Measurements from ENCODE around the gene LMX1A.

LMX1A gene

DNA sequence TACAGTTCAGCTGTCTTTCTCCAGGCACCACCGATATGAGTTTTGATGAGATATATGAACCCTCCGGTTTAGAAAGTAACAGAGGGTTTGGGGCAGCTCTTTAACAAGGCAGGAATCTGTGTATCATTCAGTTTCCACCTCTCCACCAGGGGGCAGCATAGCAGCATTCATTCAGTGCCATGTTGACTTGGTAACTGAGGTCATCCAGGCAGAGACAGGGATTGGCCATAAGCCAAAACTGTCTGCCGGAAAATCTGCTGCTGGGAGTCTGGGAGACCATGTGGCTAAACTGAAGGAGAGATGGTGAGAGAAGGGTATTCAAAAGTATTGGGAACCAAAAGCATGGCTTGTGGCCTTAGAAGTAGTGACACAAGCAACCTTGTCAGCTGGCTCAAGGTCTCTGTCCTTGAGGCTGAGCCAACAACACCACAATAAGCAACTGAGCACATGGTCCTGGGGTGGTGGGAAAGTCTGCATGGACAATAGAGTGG is 98.5 kb downstream of the LMX1A start:
- DNase-seq, result no peak

DNA sequence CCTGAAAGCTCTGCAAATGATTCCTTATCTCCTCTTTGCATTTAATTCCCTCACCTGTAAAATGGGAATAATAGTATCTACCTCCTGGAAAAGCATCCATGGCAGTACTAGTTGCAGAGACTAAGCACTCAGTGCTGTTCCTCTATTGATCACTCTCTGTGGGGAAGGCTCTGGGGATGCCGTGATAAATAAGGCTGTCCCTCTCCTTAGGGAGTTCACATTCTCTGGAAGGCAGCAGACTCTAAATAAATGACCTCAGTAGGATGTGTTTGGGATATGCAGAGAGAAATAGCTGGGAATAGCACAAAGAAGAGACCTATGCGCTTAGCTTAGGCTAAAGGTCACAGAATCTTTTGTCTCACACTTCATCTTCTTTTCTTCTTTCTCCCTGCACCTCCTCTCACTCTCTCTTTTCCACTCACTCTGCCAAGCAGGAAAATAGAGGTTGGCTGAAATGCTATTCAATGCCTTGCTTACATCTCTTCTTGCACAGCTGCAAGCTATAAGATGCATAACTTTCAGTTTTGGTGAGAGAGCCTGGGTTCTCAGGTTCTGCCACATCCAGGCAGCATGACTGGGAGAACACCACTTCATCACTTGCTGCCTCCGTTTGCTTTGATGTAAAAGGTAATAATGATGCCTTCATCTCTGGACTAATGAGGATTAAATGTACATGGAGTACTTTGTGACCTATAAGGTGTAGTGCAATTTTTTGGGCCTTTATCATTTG is 101.5 kb downstream of the LMX1A start:
- DNase-seq, result no peak

DNA sequence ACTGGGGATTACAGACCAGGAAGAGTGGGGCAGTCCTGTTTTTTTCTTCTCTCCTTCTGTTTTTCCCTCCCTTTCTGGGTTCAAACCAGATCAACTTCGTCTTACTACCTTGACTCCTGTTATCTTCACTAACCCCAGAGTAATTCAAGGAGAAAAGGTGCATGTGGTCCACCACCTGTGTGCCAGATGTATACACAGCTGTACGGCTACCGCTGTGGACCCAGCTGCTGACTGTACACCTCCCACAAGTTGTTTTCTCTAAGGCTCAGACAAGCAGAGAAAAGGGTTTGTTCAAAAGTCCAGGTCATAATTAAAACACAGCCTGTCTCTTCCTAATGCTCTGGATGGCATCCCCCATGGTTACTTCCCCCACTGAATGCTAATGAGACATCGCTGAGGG is 102.1 kb downstream of the LMX1A start:
- no peak for DNase-seq

DNA sequence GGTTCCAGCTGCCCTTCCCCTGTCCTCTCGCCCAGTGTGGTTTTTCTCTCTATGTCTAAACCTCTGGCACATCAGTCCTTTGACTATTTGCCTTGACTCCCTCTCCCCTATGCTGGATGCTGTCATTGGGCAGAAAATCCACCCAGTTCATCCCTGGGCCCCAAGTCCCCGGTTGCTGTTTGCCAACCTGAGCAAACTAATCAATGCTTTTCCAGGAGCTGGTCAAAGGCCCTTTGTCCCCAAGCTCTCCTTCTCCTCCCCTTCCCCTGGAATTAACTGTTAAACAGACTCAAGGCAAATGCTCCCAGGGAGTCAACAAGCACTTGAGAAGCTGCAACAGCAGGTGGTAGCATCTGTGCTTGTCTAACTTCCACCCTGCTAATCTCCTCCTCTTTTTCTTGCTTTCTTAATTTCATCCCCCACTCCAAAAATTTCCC is 102.7 kb downstream of the LMX1A start:
- no peak for DNase-seq

DNA sequence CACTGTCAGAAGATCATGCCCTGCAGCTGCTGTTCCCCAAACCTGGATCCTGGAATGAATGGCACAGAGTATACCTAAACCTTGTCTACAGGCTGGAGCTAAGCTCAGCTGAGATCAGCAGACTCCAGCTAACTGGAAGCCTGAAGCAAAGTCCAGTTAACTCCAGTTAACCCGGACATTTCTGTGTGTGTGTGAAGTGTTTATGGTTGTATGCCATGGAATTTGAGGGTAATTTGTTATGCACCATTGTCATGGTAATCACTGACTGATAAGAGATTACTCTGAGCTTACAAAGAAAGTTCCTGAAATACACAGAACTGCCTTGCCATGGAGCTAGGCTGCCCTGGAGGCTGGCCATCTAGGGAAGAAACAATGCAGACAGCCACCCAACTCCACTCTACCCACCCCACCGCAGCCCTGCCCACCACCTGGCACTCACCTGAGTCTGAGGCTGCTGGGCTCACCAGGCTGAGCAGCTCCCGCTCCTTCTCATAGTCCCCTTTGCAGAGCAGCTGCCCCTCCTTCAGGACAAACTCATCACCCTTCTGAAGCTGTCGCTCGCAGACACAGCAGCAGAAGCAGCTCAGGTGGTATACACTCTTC is 107.4 kb downstream of the LMX1A start:
- DNase-seq, result no peak

DNA sequence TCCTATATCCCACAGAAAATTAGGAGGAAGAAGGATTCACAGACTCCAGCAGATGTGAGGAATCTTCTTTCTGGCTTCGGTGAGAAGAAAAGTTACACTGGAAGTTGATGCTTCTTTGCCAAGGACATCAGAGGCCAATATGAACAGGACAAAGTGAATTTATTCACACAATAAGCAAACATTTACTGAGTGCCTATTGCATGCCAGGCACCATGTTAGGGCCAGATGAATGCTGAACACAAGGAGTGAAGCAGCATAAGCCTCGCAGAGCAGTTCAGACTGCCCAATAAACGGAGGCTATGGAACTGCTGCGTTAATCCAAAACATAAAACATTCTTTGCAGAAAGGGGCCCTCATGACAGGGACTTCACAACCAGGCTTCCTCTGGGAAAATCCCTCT is 114.6 kb downstream of the LMX1A start:
- no peak for DNase-seq

DNA sequence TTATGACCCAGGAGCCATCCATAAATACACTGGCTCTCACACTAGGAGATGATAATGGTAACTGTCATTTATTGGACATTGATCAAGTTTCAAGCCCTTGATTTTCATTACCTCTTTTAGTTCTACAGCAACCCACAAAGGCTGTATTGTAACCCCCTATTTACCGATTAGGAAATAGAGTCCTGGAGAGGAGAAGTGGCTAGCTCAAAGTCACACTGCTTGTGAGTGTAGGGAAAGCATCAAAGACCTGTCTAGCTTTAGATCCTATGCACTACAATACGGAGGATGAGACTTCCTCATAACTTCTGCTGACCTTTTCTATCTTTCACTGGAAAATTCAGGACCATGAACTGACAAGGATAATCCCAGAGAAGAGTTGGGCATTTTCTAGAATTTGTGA is 115.2 kb downstream of the LMX1A start:
- DNase-seq, result no peak

DNA sequence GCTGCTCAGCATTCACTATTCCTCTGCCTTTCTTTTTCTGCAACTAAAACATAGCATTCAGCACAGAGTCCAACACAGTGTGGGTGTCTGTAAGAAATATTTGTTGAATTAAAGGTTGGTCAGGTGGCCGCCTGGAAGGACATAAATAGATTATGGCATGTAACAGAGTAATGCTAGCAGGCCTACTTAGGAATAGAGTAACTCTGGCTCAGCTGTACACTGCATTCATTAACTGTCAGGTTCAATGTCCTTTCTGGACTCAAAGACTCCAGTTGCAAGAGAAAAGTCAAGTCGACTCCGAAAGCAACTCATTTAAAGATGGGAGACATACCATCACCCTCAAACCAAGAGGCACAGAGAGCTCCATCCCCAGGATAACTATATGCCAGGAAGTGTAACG is 116.0 kb downstream of the LMX1A start:
- no peak for DNase-seq

DNA sequence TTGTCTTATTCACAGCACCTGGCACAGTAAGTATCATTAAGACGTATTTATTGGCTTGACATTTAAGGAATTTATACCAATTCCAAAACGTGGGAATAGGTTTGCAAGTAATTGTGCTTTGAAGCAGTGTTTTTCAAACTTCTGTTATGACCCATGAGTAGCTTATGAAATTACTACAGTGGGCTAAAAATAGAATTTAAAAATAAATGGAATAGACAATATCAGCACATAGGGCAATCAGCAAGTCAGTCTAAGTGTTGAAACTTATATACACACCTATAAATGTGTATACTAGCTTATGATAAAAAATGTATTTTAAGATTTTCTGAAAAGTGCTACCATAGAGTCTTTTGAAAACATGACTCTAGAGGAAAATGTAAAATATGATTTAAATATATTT is 116.6 kb downstream of the LMX1A start:
- no peak for DNase-seq

DNA sequence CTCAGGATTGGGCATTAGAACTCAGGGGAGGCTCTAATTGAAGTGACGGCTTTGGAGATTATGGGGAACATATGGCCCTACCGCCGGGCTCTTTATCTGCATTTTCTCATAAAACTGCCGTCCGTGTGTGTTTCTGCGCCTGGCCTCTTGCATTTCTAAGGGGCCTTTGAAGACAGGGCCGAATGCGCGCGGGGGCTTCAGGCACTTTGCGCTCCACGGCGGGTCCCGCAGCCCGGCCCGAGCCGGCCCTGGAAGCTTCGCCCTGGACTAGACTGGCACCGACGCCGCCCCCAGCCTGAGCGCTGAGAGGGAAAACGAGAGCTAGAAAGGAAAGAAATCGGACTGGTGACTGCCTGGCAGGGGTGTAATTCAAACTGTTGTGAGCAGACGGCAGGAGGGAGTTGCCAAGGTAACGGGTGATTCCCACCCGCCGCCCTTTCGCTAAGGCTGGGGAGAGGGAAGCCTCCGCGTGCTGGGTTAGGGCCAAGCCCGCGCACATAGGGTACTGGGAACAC is 120.7 kb downstream of the LMX1A start:
- no peak for DNase-seq

DNA sequence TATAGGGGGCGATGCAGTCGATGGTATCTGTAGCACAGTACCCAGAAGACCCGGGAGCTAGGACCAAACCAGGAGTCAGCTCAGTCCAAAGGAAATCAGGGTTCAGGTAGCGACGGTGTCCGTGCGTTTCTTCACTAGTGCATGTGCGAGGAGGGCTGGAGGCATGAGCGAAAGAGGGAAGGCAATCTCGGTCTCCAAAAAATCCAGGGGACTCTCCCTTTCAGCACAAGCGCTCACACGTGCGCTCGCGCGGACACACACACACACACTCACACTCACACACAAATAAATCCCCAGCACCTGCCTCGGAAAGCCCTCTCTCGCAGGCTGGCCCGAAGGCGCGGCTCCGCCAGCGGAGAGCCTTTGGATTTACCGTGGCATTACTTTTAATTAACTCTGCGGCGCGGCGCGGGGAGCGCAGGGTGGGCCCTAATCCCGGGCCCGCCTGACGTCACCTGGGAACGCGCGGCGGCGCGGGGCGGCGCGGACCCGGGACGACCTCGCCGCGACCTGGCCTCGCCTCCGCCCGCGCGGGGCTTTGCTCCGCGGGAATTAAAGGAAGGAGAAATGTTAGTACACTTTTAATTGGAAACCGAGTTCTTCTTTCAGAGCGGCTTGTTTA is 121.2 kb downstream of the LMX1A start:
- DNase-seq, result no peak

DNA sequence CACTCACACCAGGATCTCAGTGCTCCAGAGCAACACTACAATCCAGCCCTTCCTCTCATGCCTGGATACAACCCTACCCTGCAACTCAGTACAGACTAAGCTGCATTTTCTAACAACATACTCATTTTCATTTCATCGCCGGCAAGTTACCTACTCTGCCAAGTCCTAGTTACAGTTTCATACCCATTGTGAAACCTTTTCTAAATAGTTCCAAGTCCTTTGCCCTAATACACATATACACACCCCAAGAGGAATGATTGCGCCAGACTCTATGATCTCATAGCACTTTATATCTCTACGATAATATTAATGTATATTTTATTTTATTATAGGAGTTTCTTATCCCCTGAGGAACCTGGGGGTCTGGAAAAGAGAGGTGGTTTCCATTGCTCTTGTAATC is 122.4 kb downstream of the LMX1A start:
- no peak for DNase-seq

DNA sequence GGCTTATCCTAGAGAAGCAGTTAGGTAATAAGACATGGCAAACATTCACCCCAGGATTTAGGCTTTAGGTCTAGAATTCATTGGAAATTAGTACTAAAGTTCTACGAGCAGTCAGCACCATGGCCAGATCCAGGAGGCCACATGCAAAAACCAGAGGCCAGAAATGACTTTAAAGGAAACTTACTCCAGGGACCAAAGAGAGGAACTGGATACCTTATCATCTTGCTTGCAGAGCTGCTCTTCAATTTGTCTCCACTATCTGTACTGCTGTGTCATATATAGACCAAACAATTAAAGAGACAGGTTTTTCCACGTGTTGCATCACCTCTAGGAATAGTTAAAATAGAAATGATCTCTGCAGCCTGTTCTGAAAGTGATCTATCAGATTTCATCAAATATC is 127.8 kb downstream of the LMX1A start:
- no peak for DNase-seq

DNA sequence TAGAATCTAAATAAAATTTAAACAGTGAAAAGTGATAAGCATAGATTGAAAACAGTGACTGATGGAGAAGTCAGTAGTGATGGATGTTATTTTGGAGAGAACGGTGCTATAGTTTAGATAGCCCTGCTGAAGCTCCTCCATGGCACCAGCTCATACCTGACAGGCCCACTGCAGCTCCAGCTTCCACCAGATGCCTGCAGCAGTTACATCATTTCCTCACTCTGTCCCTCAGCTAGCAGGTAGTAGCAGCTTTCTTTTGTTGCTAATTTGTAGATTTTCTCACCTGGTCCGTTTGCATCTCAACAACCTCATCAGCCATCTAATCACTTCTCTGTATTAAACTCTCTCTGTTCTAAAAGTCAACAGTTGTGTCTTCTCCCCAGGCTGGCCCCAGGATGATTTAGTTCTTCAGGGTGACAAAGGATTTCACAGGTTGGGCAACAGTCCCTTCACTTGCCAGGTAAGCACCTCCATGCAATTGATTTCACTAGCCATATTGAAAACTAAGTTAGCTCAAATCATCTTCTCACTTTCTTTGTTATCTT is 128.3 kb downstream of the LMX1A start:
- no peak for DNase-seq

DNA sequence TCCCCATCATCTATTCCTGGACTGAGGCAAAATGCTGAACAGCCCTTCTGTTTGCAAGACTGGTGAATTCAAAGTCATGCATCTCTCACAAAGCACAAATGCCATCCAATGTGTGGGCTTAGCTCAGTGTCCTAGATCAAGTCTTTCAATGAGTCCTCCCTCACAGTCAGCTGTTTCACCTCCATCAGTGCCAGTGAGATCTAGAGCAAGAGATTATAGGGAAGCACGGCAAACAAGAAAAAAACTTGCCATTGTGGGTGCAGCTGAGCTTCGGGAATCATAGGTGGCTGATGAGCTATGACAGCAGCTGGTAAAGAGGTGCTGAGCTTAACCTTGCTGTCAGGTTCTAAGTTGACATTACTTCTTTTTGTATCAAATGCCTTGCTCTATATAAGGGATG is 130.2 kb downstream of the LMX1A start:
- DNase-seq, result no peak

DNA sequence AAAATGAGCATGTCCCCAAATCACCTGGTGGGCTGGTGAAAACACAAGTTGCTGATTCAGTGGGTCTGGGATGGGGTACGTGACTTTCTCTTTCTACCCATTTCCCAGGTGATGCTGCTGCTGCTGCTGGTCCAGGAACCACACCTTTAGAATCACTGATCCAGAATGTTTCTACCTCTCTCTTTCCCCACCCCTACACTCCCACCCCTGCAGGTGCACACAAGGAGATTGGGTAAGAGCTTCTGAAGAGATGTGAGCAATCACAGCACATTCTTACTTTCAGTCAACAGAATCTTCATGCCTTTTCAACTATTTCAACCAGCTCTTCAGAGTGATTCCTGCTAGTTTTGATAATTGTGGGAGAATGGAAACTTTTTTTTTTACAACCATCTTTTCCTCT is 130.9 kb downstream of the LMX1A start:
- no peak for DNase-seq

DNA sequence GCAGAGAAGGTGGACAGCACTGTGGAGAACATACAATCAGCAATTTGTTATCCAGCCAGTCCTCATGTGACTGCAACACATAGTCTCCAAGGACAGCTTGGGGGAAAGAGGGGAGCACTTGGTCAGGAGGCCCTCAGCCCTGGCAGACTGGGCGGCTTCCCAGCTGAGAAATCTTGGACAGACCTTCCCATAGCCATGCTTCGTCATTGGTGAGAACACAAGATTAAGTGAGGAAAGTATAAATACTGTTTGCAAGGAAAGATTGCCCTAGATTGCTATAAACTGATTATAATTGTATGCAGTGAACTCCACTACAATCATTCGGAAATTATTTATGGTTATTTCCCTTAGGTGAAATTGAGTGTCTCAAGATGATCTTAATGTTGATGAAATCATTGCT is 131.5 kb downstream of the LMX1A start:
- no peak for DNase-seq

DNA sequence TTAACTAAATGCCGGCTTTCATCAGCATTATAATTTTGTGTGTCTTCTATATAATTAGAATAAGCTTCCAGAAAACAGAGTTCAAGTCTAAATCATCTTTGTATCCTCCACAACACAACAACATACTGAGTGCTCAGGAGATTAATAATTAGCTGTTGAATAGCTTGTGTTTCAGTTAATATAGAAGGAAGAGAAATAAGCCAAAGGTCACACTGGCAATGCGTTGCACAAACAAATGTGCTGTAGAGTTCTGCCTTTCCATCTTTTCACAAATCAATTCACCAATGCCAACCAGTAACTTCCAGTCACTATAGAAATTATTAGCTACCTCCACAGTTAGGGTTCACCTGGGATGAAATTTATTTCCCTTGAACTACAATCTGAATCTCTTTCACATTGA is 132.0 kb downstream of the LMX1A start:
- no peak for DNase-seq

DNA sequence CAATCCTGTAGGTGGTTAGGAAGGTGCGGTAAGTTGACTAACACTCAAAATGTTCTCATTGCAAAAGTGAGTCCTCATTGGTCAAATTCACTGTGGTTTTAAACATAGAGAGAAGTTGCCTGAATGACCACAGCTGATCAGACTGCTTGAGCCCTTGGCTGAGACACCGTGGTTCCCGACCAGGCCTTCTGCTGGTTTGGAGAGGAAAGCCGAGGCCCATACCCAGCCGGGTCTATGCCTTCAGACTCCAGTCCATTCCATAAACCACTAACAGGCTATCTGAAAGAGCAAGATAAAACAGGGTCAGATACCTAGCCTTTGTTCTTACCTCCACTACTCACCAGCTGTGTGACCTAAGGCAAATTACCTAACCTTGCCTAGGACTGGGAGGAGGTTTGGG is 133.9 kb downstream of the LMX1A start:
- DNase-seq, result no peak

DNA sequence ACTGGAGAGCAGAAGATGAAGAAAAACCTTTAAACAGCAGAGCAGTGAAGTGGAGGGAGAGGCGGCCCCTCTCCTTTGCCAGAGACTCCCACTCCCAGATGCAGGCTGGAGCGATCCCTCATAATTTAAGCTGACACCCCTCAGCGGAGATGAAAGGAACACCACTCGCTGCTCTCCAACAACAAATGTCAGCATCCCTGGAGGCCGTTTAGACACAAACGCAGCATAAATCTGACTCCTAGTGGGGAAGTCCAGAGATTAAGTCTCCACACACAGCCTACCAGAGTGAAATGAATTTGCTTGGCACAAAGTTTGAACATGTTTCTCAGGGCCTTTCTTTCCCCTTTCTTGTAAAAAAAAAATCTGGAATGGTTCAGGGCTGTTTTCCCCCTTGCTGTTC is 137.8 kb downstream of the LMX1A start:
- DNase-seq, result no peak

DNA sequence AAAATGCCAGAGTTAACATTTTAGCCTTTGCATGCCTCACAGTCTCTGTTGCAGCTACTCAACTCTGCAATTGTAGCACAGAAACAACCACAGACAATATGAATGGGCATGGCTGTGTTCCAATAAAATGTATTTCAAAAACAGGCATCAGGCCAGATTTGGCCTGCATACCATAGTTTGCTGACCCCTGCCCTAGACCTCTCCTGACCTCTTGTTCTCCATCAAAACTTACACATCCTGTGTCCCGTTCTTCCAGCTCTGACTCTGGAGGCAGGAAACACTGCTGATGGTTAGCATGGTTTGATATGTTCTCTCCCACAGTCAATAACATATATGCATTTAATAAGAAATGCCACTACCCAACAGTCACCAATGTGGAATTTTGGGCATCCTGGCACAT is 138.6 kb downstream of the LMX1A start:
- DNase-seq, result no peak

DNA sequence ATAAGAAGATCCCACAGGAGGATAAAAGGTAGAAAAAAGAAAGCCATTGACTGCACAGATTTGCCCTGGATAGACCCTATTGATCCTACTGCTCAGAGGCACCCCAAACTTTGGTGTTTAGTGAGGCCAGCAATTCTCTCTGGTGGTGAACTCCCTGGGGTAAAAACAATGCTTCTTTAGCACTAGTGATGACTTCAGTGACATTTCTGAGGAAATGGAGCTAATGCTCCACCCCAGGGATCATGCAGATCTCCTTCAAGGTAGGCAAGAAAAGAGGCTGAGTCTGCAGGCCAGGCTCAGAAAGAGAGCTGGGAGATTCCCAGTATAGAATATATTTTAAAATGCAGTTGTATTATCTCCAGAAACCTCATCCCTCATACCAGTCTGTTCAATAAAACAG is 140.3 kb downstream of the LMX1A start:
- DNase-seq, result no peak

DNA sequence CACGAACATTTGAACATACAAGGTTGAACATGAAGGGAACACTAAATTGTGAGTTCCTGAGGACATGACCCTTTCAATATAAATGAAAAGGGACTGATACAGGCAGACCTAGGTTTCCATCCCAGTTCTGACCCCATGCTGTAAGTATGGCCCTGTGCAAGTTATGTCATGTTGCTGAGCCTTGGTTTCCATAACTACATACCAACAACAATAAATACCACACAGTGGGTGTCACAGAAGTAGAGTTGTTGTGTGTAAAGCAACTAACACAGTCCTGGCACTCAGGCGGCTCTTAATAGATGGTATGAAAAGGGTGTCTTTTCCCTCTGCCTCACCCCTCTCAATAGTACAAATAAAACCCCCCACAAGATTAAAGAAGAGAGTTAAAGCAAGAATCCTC is 140.8 kb downstream of the LMX1A start:
- no peak for DNase-seq

DNA sequence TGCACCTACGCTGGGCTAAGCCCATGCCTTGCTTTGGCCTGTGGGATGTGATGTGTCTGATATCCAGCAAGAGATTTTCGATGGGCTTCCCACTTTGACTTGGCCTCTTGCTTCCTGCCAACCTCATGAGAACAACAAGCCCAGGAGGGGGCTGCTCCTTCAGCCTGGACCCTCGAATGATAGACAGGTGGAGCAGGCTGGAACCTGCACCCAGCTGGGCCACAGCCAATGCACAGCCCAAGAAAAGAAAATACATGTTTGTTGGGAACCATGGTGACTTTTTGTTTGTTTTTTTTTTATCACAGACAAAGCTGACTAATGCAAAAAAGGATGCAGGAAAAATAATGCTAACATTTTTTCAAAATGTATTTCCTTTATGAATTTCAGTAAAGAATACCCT is 144.3 kb downstream of the LMX1A start:
- DNase-seq, result no peak
